Stimulated activated CD8-positive, alpha-beta memory T cell treated with anti-CD3 and anti-CD28 coated beads, Interleukin-2, amount 100 ng/mL, for 48 hours (primary cell): Measurements from ENCODE around the gene DOCK7.
"Not testable (repeated sequence)": the region's sequence is repeated elsewhere in the genome, so short reads cannot be mapped to it uniquely, and the experiment has no call there.

Experiments used
- DNase-seq, 2 donors: peaks; one replicate each; pipeline ENCODE4 v3.0.0-alpha.2; 2020; ENCODE audit warnings: low read depth in 2 of 2

The DOCK7 gene

GRCh38 chr1:62608905-62609304 lies 79.3 kb downstream of the DOCK7 start:
- no peak for DNase-seq

- DNase-seq = no peak
These were observed 86.7 kb downstream of the DOCK7 start for GRCh38 chr1:62601457-62601856.

GRCh38 chr1:62599044-62599443 lies 89.1 kb downstream of the DOCK7 start:
- no peak for DNase-seq

GRCh38 chr1:62597281-62597680 lies 90.9 kb downstream of the DOCK7 start, which contains the start of gene ANGPTL3:
Gene ANGPTL3 (plus strand): TSS chr1:62597520. CDS start chr1:62597567, 47 bp downstream.
- DNase-seq = no peak

- DNase-seq = no peak
These were observed 92.5 kb downstream of the DOCK7 start for GRCh38 chr1:62595647-62596046.

GRCh38 chr1:62593825-62594394 lies 94.3 kb downstream of the DOCK7 start:
- no peak for DNase-seq

- no peak for DNase-seq
These were observed 97.2 kb downstream of the DOCK7 start for GRCh38 chr1:62590970-62591368.

GRCh38 chr1:62590255-62590969 lies 97.8 kb downstream of the DOCK7 start:
- no peak for DNase-seq

GRCh38 chr1:62589321-62589720 lies 98.9 kb downstream of the DOCK7 start:
- no peak for DNase-seq

- no peak for DNase-seq
These were observed 100.2 kb downstream of the DOCK7 start for GRCh38 chr1:62588000-62588399.

GRCh38 chr1:62585469-62586155 lies 102.6 kb downstream of the DOCK7 start:
- DNase-seq = no peak

- no peak for DNase-seq
These were observed 114.5 kb downstream of the DOCK7 start for GRCh38 chr1:62573675-62574074.

- DNase-seq = no peak
These were observed 115.7 kb downstream of the DOCK7 start for GRCh38 chr1:62572476-62572875.

- DNase-seq = not testable (repeated sequence)
These were observed 116.7 kb downstream of the DOCK7 start for GRCh38 chr1:62571517-62571916.

- not testable (repeated sequence) for DNase-seq
These were observed 120.3 kb downstream of the DOCK7 start for GRCh38 chr1:62567926-62568325.

GRCh38 chr1:62567182-62567581 lies 121.0 kb downstream of the DOCK7 start:
- not testable (repeated sequence) for DNase-seq

- no peak for DNase-seq
These were observed 126.9 kb downstream of the DOCK7 start for GRCh38 chr1:62561306-62561705.

- no peak for DNase-seq
These were observed 143.6 kb downstream of the DOCK7 start for GRCh38 chr1:62544570-62544969.

GRCh38 chr1:62541048-62541447 lies 147.1 kb downstream of the DOCK7 start:
- no peak for DNase-seq

GRCh38 chr1:62539028-62539447 lies 149.1 kb downstream of the DOCK7 start:
- no peak for DNase-seq

GRCh38 chr1:62536865-62537264 lies 151.3 kb downstream of the DOCK7 start:
- DNase-seq = no peak

GRCh38 chr1:62530516-62531154 lies 157.6 kb downstream of the DOCK7 start:
- no peak for DNase-seq
